ENCODE data around the gene ZBTB42.

- TF ChIP-seq CTCF (IDR thresholded peaks at IDR 0.05): no peak
- no peak for TF ChIP-seq POLR2AphosphoS5 (IDR thresholded peaks at IDR 0.05)
Measured at GRCh38 chr14:104841730-104842129, 40.8 kb downstream of the ZBTB42 start.
